GM10266 (cell line): ENCODE data around the gene NHSL2.
"Not testable (repeated sequence)": the region's sequence is repeated elsewhere in the genome, so short reads cannot be mapped to it uniquely, and the experiment has no call there.

Source experiments
- DNase-seq: peaks from one replicate; pipeline ENCODE4 v3.0.0; 2012; ENCODE audit errors: extremely low spot score
- TF ChIP-seq, protein P1 (sequence below): IDR thresholded peaks from 2 replicates; pipeline ENCODE4 v1.5.1; 2012; ENCODE audit warnings: mild to moderate bottlenecking, low read depth; ENCODE audit not compliant: control insufficient read depth, insufficient read depth; ENCODE audit errors: missing control alignments

The NHSL2 gene

GRCh38 chrX:72165551-72165950, 254.9 kb downstream of the NHSL2 start:
- TF ChIP-seq, protein P1, sequence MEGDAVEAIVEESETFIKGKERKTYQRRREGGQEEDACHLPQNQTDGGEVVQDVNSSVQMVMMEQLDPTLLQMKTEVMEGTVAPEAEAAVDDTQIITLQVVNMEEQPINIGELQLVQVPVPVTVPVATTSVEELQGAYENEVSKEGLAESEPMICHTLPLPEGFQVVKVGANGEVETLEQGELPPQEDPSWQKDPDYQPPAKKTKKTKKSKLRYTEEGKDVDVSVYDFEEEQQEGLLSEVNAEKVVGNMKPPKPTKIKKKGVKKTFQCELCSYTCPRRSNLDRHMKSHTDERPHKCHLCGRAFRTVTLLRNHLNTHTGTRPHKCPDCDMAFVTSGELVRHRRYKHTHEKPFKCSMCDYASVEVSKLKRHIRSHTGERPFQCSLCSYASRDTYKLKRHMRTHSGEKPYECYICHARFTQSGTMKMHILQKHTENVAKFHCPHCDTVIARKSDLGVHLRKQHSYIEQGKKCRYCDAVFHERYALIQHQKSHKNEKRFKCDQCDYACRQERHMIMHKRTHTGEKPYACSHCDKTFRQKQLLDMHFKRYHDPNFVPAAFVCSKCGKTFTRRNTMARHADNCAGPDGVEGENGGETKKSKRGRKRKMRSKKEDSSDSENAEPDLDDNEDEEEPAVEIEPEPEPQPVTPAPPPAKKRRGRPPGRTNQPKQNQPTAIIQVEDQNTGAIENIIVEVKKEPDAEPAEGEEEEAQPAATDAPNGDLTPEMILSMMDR = no peak
- DNase-seq = no peak

DNA sequence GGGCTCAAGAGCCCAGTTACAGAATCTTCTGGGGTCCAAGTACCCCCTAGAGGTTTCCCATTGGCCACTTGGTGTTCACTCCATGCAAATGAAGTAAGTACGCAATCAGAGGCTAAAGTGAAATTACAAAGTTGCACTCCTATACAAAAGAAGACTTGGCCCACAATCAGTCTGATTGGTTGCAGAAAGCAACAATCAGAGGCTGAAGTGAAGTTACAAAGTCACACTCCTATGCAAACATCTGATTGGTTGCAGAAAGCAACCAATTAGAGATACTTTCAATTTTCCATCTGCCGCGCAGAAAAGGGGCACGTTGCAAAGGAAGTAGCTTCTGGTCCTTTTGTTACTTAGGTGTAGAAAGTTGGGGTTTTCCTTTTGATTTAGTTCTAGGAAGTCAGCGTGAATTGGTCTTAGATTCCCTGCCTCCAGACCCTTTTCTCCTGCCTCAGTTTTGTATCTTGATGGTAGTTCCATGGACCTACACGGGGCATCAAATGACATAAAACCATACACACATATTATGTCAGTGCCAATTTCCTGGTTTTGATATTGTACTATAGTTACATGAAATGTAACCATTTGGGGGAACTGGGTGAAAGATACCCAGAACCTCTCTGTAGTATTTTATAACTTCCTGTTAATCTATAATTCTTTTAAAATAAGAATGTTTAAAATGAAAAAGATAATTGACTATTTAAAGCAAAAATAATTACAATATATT, 258.5 kb downstream of the NHSL2 start:
- DNase-seq = no peak

DNA sequence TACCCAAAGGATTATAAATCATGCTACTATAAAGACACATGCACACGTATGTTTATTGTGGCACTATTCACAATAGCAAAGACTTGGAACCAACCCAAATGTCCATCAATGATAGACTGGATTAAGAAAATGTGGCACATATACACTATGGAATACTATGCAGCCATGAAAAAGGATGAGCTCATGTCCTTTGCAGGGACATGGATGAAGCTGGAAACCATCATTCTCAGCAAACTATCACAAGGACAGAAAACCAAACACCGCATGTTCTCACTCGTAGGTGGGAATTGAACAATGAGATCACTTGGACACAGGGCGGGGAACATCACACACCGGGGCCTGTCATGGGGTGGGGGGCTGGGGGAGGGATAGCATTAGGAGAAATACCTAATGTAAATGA, 265.6 kb downstream of the NHSL2 start:
- DNase-seq = not testable (repeated sequence)

More for the DNA sequence above, 258.5 kb downstream of the NHSL2 start:
- TF ChIP-seq, protein P1 = no peak

- TF ChIP-seq, protein P1 = no peak
- no peak for DNase-seq
Measured at GRCh38 chrX:72176981-72177380, 266.3 kb downstream of the NHSL2 start.

DNA sequence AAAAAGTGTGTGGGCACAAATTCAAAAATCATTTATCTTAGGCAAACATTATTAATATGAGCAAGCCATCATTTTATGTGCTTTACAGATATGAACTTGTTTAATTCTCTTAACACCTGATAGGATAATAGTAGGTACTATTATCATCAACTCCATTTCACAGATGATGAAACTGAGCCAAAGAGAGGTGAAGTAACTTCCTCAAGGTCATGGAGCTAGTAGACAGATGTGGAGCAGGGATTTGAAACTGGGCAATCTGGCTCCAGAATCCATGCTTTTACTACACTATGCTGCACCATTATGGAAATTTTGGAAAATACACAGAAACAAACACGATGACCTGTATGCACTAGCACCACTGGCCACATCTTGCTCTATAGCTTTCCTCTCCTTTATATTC, 269.9 kb downstream of the NHSL2 start:
- TF ChIP-seq, protein P1 = no peak

DNA sequence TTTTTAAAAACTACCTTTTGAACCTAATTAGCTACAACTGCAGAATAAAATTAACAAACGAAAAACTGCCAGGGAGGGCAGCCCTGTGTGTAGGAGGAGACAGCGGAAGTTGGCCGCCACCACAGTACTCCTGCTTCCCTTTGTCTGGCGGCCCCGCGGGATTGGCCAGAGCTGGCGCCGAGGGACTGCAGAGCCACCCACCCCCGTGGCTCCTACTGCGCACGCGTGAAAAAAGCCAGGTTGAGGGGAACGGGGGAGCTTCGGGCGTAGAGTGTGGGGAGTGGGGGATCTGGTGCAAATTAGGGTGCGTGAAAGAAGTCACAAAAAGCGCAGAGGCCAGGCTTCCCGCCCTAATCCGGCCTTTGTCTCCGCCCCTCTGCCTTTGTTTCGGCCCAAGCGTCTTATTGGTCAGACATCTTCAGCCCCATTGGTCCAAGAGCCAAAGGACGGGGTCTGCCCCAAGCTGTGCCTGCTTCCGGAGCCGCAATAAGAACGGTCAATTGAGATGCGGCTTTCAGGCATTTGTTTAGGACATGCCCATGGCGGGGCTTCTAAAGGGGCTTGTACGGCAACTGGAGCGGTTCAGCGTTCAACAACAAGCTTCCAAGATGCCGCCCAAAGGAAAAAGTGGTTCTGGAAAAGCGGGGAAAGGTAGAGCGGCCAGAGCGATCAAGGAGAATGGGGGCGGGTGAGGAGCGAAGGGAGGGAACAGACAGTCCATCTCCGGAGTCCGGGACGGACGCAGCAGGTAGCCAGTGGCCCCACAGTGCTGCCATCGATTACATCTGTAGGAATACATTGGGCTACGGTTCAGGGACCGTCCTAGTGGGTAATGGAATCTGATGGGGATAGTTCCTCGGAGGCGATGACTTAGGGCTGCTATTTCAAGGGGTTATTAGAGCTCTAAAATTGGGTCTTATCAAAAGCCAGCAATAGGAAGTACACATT, 270.8 kb downstream of the NHSL2 start, which contains the start of gene PIN4:
TSS of gene PIN4 (plus strand) at position 580 of the 948 bp plus-strand sequence. CDS start at position 609, 29 bp downstream.
- DNase-seq = peak; percentile 81
- TF ChIP-seq, protein P1 = no peak

More for the DNA sequence above, 269.9 kb downstream of the NHSL2 start:
- DNase-seq = no peak

DNA sequence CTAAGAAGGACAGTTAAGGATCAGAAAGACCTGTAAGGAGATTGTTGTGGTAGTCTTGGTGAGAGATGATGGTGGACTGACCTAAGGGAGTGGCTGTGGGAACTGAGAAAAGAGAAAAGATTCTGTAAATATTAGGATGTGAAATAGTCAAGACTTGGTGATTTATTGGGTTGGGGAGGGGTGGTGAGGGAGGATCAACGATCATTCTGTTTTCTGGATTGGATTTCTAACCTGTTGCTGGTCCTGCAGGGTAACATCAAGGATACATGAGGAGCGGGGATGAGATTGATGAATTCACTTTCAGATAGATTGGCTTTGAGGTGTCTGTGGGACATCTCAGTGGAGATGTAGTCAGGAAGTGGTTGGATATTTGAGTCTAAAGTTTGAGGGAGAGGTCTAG, 272.3 kb downstream of the NHSL2 start:
- TF ChIP-seq, protein P1 = no peak
- no peak for DNase-seq
